Measurements from ENCODE around the gene GPSM1.

DNA sequence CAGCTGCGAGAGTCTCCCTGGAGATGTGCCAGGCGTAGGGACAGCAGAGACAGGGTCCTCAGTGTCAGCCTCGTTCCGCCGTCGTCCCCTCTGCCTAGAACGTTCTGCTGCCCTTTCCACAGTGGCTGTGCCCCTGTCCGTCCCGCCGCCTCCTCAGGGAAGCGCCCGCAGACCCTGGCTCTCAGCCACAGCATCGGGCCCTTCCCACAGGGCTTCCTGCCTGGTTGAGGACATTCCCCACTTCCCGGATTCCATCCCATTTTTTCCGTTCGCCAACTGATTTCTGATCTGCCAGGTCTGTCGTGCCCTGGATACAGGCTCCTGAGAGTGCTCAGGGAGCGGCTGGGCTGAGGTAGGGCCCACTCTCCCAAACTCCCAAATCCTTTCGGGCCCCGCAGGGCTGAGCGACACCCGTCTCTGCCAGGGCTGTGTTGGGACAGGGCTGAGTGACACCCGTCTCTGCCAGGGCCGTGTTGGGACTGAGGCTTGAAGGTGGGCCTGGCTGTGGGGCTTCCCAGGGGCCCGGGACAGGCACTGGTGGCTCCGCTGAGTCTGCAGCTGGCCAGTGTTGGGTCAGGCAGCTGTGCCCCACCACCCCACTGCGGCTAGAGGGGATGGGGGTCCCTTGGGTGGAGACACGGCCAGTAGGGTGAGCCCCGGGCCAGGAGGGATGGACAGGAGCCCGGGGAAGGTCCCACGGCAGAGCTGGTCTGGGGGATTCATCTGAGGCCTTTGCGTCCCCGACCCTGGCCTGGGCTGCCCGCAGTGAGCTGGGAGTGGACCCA is 20.3 kb downstream of the GPSM1 start:
- TF ChIP-seq, protein P1, sequence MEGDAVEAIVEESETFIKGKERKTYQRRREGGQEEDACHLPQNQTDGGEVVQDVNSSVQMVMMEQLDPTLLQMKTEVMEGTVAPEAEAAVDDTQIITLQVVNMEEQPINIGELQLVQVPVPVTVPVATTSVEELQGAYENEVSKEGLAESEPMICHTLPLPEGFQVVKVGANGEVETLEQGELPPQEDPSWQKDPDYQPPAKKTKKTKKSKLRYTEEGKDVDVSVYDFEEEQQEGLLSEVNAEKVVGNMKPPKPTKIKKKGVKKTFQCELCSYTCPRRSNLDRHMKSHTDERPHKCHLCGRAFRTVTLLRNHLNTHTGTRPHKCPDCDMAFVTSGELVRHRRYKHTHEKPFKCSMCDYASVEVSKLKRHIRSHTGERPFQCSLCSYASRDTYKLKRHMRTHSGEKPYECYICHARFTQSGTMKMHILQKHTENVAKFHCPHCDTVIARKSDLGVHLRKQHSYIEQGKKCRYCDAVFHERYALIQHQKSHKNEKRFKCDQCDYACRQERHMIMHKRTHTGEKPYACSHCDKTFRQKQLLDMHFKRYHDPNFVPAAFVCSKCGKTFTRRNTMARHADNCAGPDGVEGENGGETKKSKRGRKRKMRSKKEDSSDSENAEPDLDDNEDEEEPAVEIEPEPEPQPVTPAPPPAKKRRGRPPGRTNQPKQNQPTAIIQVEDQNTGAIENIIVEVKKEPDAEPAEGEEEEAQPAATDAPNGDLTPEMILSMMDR (IDR thresholded peaks at IDR 0.05 in 4 of 5, conservative IDR thresholded peaks at IDR 0.05 in 1 of 5) = no peak
- TF ChIP-seq POLR2A (IDR thresholded peaks at IDR 0.05) = no peak
